CD4-positive, alpha-beta T cell (primary cell): ENCODE measurements around the gene DNAL1. TPM values are rescaled to one million over a fixed set of nuclear protein-coding genes. Genes with fewer than 3 reads are reported as not detected.

Experiments used
- ATAC-seq: fragments of 200-7000 bp; cut with Tn5 transposase; one replicate; pipeline ENCODE4 v1.10.0; 2022; ENCODE audit warnings: mild to moderate bottlenecking; ENCODE audit not compliant: poor library complexity
- CTCF ChIA-PET: fragments of 350-600 bp; sonication (Branson Sonifier 250); formaldehyde crosslinking; loops from one replicate; lab custom pipeline; 2021; ENCODE audit warnings: antibody characterized with exemption, inconsistent platforms; lab: Charles Lee
- POLR2A ChIA-PET: fragments of 350-600 bp; sonication (Branson Sonifier 250); formaldehyde crosslinking; loops from one replicate; lab custom pipeline; 2021; ENCODE audit warnings: antibody characterized with exemption, inconsistent platforms; lab: Charles Lee
- DNase-seq, 14 experiments: peaks; one replicate each; pipeline ENCODE4 v3.0.0-alpha.2; 2013 to 2020; ENCODE audit warnings: mixed read lengths in 2 of 14
- H3K27ac ChIP-seq, 2 donors: one replicate each; pipeline versions ENCODE4 v1.5.1 to v1.7.0; 2013; ENCODE audit warnings: low read length in 2 of 2, low read depth in 1 of 2, mild to moderate bottlenecking in 1 of 2
- H3K27me3 ChIP-seq, 2 experiments: 1 replicate in 1 of 2; 2 replicates in 1 of 2; pipeline versions ENCODE4 v1.6.1 to v1.7.0; 2013; ENCODE audit warnings: low read length in 2 of 2, control low read depth in 1 of 2, mild to moderate bottlenecking in 1 of 2, moderate library complexity in 1 of 2; ENCODE audit not compliant: insufficient read depth in 2 of 2, control insufficient read depth in 1 of 2
- H3K36me3 ChIP-seq: one replicate; pipeline ENCODE4 v1.6.1; 2013; ENCODE audit warnings: low read length, control low read depth; ENCODE audit not compliant: insufficient read depth
- H3K4me1 ChIP-seq: one replicate; pipeline ENCODE4 v1.6.1; 2013; ENCODE audit warnings: low read length, control low read depth; ENCODE audit not compliant: insufficient read depth
- H3K4me3 ChIP-seq: one replicate; pipeline ENCODE4 v1.5.1; 2013; ENCODE audit warnings: mild to moderate bottlenecking, low read length, moderate library complexity
- H3K9me3 ChIP-seq, 2 experiments: 1 replicate in 1 of 2; 2 replicates in 1 of 2; pipeline versions ENCODE4 v1.6.1 to v1.7.0; 2013; ENCODE audit warnings: low read length in 2 of 2, mild to moderate bottlenecking in 2 of 2, control low read depth in 1 of 2, moderate library complexity in 1 of 2; ENCODE audit not compliant: control insufficient read depth in 1 of 2, insufficient read depth in 1 of 2
- H3K27ac Mint-ChIP-seq: one replicate; pipeline ENCODE4 v1.8.0; 2020; ENCODE audit warnings: mixed read lengths
- H3K27me3 Mint-ChIP-seq: one replicate; pipeline ENCODE4 v1.8.0; 2021; ENCODE audit warnings: mixed read lengths
- H3K36me3 Mint-ChIP-seq: one replicate; pipeline ENCODE4 v1.8.0; 2021; ENCODE audit warnings: low read depth, mixed read lengths
- H3K4me1 Mint-ChIP-seq: one replicate; pipeline ENCODE4 v1.8.0; 2021; ENCODE audit warnings: low read depth, mixed read lengths
- H3K4me3 Mint-ChIP-seq: one replicate; pipeline ENCODE4 v1.8.0; 2020; ENCODE audit warnings: mild to moderate bottlenecking, mixed read lengths
- H3K9me3 Mint-ChIP-seq: one replicate; pipeline ENCODE4 v1.8.0; 2020; ENCODE audit warnings: mixed read lengths
- CTCF ChIP-seq: fragments of 200-600 bp; IDR thresholded peaks from one replicate; pipeline ENCODE4 v1.8.0; 2022; ENCODE audit warnings: antibody characterized with exemption, mild to moderate bottlenecking
- intact Hi-C, 2 experiments: fragments of 100-400 bp; cut with DNase I in 1 of 2; cut with micrococcal nuclease in 1 of 2; formaldehyde crosslinking; loops; one replicate each; pipeline versions ENCODE4 v1.15.1 to v1.9.0; 2023 to 2025; cut with DNase I, micrococcal nuclease
- total RNA-seq, 174 experiments: library from RNA in 2 of 174; stranded (reverse) in 2 of 174; gene quantifications; one replicate each; pipeline ENCODE4 v1.2.3 and lab custom pipeline; 2021 to 2026

DNAL1 gene
- total RNA-seq, 2 experiments from 2014 or later, result 2.9 to 3.7 TPM

GRCh38 chr14:73612339-73613045 is 32.3 kb upstream of the DNAL1 start, which contains the start of gene ACOT6:
ACOT6 (plus strand) TSS chr14:73612517; CDS start chr14:73612572, 55 bp downstream.
- intact Hi-C loops, result loop anchor here (1.0 to 5.0 kb wide), 4 partner anchors 20 to 120 kb away; partner anchors contain the start of genes ACOT2 (in 2 of the 2) and RIOX1 (in 1 of the 2)
- H3K36me3 ChIP-seq, result no peaks in the 10 kb centered on the region
- H3K9me3 ChIP-seq, result no peaks in the 10 kb centered on the region
- peak within 1 kb of the TSS; percentile 56 for H3K4me3 ChIP-seq
- Mint-ChIP-seq H3K36me3 (peaks cover 3% of the 10 kb centered on the region), H3K9me3 (no peaks in the 10 kb centered on the region), H3K27ac (peak within 1 kb of the TSS; percentile 82), H3K4me3 (peak within 1 kb of the TSS; percentile 91), H3K4me1 (peaks cover 7% of the 10 kb centered on the region), H3K27me3 (no peaks in the 10 kb centered on the region)
- no peaks in the 10 kb centered on the region for H3K27me3 ChIP-seq
- CTCF ChIA-PET, result no interaction called here
- no peak for TF ChIP-seq CTCF
- peak within 1 kb of the TSS; percentile 16 to 45 for H3K27ac ChIP-seq
- POLR2A ChIA-PET, result interaction anchor here (0.7 to 3.0 kb wide), 32 partner anchors 12 to 584 kb away, joined by 3 to 90 read pairs (median 5); partner anchors contain the start of genes ACOT2, ACOT4, DNAL1 and NUMB
- DNase-seq, result peak; percentile 40 to 88 (median 60)
- ATAC-seq, result peak; percentile 89
- peaks cover 10% of the 10 kb centered on the region for H3K4me1 ChIP-seq

DNA sequence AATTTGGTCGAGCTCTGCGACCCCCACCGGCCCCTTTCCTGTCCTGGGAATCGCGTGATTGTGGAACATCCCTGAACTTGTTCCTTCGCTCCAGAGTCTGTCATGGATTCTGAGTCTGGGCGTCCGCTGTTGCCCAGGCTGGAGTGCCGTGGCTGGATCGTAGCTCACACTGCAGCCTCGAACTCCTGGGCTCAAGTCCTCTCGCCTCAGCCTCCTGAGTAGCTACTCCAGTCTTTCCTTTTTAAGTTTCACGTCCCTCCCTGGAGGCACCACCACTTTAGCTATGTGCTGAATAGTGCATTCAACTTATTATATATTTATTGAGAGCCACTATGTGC is 31.8 kb upstream of the DNAL1 start:
- Histone ChIP-seq H3K4me3 (peak overlapping the region; percentile 56), H3K9me3 (no peaks in the 10 kb centered on the region), H3K27ac (peak overlapping the region in 1 of 2 donors; percentile 16), H3K27me3 (no peaks in the 10 kb centered on the region), H3K4me1 (peaks cover 10% of the 10 kb centered on the region), H3K36me3 (no peaks in the 10 kb centered on the region)
- Mint-ChIP-seq H3K4me1 (peaks cover 7% of the 10 kb centered on the region), H3K27me3 (no peaks in the 10 kb centered on the region), H3K36me3 (peaks cover 3% of the 10 kb centered on the region), H3K9me3 (no peaks in the 10 kb centered on the region), H3K4me3 (peak overlapping the region; percentile 91), H3K27ac (peak overlapping the region; percentile 82)
- no peak for TF ChIP-seq CTCF
- ATAC-seq, result no peak
- no peak for DNase-seq
- ChIA-PET POLR2A (interaction anchor here (0.7 to 3.0 kb wide), 30 partner anchors 12 to 555 kb away, joined by 3 to 90 read pairs (median 5); partner anchors contain the start of genes ACOT2, ACOT4, DNAL1 and NUMB), CTCF (no interaction called here)
- intact Hi-C loops, result loop anchor here (2.0 to 5.0 kb wide), 3 partner anchors 20 to 121 kb away; partner anchors contain the start of genes ACOT2 (in 2 of the 2) and RIOX1 (in 1 of the 2)

- no peaks in the 10 kb centered on the region for H3K27me3 Mint-ChIP-seq
- DNase-seq (no peak), ATAC-seq (no peak)
- peak overlapping the region; percentile 82 for H3K27ac Mint-ChIP-seq
- Histone ChIP-seq H3K9me3 (no peaks in the 10 kb centered on the region), H3K4me1 (peaks cover 10% of the 10 kb centered on the region), H3K27me3 (no peaks in the 10 kb centered on the region), H3K27ac (no peak overlapping the region), H3K36me3 (no peaks in the 10 kb centered on the region), H3K4me3 (peak overlapping the region; percentile 56)
- H3K36me3 Mint-ChIP-seq, result peaks cover 3% of the 10 kb centered on the region
- intact Hi-C loops, result loop anchor here (2.0 to 5.0 kb wide), 3 partner anchors 21 to 121 kb away; partner anchors contain the start of genes ACOT2 (in 2 of the 2) and RIOX1 (in 1 of the 2)
- POLR2A ChIA-PET, result interaction anchor here (0.7 to 3.0 kb wide), 26 partner anchors 13 to 555 kb away, joined by 3 to 90 read pairs (median 6); partner anchors contain the start of genes ACOT2, ACOT4, DNAL1 and NUMB
- no peak for TF ChIP-seq CTCF
- CTCF ChIA-PET, result no interaction called here
- H3K4me3 Mint-ChIP-seq, result peak overlapping the region; percentile 91
- no peaks in the 10 kb centered on the region for H3K9me3 Mint-ChIP-seq
- peaks cover 7% of the 10 kb centered on the region for H3K4me1 Mint-ChIP-seq
These were observed 31.3 kb upstream of the DNAL1 start for GRCh38 chr14:73613419-73613963.
